HG02623 (cell line): ENCODE data around the gene ADGRV1.
A peak's percentile ranks its signal among the peaks of the same experiment; 100 is the strongest.

Source experiments
- ATAC-seq: cut with Tn5 transposase; IDR thresholded peaks from one replicate; pipeline ENCODE4 v1.9.1; 2021; ENCODE audit warnings: moderate library complexity; ENCODE audit not compliant: unreplicated experiment

Gene ADGRV1

GRCh38 chr5:91091471-91092234 lies 533.1 kb downstream of the ADGRV1 start:
- ATAC-seq: no peak

- no peak for ATAC-seq
Observed at GRCh38 chr5:91092859-91093783, 534.5 kb downstream of the ADGRV1 start.

GRCh38 chr5:91095313-91095712 lies 536.7 kb downstream of the ADGRV1 start:
- no peak for ATAC-seq

DNA sequence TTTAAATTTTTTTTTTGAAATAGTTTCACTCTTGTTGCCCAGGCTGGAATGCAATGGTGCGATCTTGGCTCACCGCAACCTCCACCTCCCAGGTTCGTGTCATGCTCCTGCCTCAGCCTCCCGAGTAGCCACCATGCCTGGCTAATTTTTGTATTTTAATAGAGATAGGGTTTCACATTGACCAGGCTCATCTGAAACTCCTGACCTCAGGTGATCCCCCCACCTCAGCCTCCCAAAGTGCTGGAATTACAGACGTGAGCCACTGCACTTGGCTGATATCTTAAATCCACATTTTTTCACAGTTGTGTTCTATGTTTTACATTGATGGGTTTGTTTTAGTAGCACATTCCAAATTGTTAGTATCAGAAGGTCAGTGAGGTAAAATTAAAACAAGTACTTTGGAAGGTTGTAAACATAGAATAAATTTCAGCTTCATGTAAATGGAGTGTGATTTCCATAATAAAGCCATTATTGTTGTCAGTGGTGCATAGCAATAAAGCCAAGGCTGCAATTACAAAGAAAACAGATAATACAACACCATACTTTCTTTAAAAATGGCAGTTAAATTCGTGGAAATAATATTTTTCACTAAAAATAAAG lies 537.3 kb downstream of the ADGRV1 start:
- no peak for ATAC-seq

DNA sequence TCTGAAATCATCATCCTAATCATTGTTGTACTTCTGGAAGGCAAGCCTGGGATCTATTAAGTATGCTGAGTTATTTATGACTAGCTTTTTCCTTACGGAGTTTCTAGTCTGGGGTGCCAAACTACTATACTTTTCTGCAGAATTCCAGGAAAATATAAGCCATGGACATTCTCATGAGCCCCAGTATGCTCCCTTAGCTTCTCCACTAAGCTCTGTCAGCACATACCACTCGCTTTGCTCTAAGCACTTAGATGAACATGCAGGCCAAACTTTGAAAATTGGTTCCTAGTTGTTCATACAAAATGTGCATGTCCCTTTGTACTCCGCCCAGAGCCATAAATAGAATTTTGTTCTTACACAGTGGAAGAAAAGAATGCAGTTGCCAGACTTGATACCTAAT lies 539.9 kb downstream of the ADGRV1 start:
- ATAC-seq: no peak

- peak; percentile 100 for ATAC-seq
Observed at GRCh38 chr5:91101600-91102379, 543.2 kb downstream of the ADGRV1 start.

DNA sequence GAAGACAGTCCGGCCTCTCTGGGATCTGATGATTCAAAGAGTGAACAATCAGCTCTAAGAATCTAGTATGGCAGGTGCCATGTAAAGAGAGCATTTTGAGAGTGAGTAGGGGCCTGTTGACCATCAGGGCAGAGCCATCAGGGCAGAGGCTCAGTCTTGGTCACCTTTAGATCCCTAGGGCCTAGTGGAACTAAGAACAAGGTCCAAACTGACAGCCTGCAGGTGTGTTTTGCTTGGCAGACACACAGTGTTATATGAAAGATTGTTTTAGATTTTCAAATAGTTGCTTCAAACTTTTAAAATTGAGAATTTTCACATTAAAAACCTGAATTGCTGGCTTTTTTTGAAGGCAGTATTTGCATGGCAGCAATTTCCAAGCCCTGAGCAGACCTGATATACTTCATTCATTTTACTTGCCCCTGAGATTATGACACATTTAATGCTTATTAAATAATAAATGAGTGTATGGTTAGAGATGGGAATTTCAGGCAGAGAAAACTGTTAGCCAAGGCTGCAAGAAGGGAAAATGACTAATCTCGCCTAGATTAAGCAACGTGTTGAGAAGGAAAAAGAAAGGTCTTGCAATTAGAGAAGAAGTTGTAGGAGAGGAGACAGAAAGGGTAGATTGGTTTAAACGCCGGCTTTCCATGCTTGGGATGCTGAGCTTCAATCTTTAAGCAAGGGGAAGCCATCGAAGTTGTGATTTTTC lies 544.9 kb downstream of the ADGRV1 start:
- ATAC-seq: no peak

GRCh38 chr5:91104062-91104448 lies 545.5 kb downstream of the ADGRV1 start:
- ATAC-seq: no peak

GRCh38 chr5:91106842-91107511 lies 548.4 kb downstream of the ADGRV1 start:
- no peak for ATAC-seq

GRCh38 chr5:91109634-91110033 lies 551.0 kb downstream of the ADGRV1 start:
- ATAC-seq: no peak

DNA sequence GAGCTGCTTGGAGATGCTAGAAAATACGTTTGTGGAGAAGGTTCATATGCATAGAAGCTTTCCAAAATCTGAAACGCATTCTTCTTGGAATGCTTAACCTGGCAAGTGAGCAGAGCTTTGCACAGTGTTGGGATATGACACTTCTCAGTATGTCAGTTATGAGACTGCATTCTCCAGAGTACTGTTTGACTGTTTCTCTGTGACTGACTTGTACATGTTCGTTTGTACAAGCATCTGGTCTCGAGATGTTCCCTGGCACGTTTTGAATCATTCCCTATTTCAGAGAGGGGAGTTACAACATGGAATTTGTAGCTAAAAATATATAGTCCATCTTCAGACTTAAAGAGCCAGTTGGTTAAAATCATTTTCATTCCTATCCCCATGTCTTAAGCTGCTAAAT lies 552.1 kb downstream of the ADGRV1 start:
- ATAC-seq: no peak

DNA sequence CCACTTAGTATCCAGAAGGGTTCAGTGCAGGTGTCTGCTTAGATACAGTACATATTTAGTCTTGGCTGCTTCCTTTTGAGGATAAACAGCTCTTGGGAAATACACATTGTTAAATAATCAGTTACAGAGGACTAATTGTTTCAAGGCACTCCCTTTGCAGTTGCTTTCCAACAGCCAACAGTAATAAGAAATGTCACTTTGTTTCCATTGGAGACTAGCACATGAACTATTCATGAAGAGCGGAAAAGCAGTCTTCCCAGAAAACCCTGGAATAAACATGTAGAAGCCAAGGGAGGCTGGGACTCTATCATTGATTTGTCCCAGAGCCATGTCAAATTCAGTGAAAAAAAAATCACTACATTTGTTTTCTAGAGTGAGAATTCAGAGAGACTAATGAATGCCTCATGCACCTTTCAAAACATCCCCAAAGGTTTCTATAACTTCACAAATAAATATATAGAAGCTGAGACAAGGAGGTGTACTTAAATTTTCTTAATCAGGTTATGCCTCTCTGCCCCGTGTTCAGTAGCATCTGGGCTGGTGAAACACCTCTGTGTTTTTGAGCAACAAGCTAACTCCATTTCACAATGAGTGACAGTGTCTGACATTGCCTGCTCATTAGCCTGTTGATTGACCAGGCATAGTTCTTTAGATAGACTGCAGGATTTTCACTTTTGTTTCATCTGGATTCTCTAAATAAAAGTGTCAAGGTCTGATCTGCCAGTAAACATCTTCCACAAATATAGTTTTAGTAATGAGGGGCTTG lies 553.1 kb downstream of the ADGRV1 start:
- ATAC-seq: no peak

DNA sequence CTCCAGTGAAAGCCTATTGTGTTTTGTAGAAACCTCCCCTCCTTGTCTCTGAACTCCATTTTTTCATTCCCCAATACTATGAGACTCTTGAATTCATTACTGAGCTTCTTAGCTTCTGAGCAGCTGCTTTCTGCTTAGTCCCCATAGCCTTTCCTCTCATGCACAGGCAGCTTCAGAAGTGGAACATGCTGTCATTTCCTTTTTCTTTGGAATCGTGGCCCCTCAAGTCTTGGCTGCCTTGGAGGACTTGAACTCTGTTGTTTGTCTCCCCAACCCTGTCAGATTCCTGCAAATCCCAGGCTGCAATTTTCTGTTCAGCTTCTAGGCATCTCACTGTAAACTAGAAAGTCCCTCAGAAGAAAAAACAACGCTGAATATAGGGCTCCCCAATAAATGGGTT lies 556.1 kb downstream of the ADGRV1 start:
- ATAC-seq: no peak

- no peak for ATAC-seq
Observed at GRCh38 chr5:91118354-91118753, 559.8 kb downstream of the ADGRV1 start.

DNA sequence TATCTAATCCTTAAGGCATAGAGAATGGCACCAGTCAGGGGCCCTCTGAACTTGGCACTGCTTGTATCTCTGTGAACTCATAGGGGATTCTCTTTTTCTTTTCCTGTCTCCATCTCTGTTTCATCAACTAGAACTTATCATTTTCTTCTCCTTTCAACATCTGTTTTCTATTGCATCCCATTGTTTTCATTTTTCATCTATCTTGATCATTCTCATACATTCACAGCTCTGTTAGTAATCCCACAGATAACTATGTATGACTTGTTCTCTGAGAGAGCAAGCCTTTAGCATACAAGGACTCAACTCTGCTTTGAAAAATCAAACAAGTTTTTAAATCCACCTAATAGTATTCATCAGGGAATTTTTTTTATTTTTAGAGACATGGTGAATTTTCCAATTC lies 560.2 kb downstream of the ADGRV1 start:
- no peak for ATAC-seq

DNA sequence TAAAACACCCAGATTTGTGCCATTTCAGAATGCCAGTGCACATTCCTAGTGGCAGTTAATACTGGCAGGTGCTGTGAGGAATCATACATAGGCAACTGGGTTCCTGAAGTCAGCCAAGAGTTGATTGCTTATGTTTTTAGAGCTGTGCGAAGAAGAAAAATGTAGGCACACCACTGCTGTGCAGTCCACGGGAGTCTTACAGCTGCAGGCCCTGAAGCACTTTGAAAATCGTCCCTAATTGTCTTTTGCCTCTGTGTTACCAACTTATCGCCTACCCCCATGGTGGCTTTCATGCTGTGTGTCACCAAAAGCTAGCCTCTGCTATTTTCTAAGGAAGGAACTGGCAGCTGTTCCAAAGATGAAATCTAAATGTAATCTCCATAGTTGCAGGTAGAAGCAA lies 560.6 kb downstream of the ADGRV1 start:
- ATAC-seq: no peak

- ATAC-seq: no peak
Observed at GRCh38 chr5:91119981-91120850, 561.6 kb downstream of the ADGRV1 start.

DNA sequence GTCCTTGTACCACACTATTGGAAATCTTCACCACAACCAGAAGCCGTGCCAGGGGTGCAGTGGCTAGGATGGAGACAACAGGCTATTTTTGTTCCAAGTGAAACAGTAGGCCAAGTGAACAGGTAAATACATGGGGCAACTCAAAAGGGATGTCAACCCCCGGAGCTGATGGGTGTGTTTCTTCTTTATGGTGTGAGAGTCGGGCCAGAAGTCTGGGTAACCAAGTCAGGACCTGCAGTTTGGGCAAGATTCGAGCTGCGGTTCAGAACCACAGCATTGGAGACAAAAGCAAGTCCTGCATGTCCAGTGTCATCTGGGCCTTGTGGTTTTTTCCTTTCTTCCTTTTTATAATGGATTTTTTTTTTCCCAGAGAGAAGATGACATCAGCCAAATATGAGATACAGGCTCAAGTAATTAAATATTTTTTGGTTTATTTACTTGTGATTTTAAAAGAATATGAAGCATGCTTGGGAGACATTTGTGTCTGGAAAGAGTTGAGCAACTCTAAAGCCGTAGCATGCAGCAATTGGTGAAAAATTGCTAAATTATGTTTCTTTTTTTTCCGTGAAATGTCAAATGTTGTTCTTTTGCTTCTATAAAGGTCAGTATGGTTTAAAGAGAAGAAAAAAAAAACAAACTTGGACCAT lies 562.9 kb downstream of the ADGRV1 start:
- ATAC-seq: no peak
